Right hindlimb (tissue), 1 donor: Measurements from ENCODE around the gene TAF4.

Experiments
- DNase-seq: peaks from one replicate; pipeline ENCODE4 v3.0.0-alpha.2; 2018

TAF4 gene

GRCh38 chr20:62042025-62042820 is 23.5 kb downstream of the TAF4 start:
- peak; percentile 5 for DNase-seq

DNA sequence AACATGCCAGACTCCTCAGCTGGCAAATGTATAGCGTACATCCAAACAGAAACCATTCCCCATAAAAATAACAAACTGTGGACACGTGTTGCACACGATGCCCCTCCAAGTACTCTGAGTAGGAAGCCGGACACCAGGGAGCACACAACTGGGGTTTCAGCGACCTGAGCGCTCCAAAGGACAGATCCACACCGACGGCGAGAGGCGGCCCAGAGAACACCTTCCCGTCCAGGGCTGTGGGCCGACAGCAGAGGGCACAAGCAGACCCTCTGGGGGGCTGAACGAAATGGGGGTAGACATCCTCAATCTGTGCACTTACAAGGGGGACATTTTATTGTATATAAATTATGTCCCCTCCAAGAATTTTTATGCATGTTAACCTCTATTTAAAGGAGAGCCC is 24.7 kb downstream of the TAF4 start:
- DNase-seq: no peak

- DNase-seq: no peak
Observed at GRCh38 chr20:62040381-62040922, 25.2 kb downstream of the TAF4 start.

DNA sequence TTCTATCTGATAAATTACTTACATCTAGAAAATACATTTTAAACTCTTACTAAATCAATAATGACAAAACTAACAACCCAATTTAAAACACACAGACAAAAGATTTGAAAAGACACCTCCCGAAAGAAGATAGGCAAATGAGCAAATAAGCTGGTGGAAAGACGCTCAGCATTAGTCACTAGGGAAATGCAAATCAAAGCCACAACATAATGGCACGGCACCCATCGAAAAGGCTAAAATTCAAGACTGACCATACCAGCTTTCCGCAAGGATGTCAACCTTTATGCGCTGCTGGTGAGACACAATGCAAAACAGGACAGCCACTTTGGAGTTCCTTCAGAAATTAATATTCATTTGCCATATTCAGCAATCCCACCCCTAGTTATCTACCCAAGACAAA is 25.9 kb downstream of the TAF4 start:
- DNase-seq: no peak

- DNase-seq: no peak
Observed at GRCh38 chr20:62032609-62033368, 32.9 kb downstream of the TAF4 start.

DNA sequence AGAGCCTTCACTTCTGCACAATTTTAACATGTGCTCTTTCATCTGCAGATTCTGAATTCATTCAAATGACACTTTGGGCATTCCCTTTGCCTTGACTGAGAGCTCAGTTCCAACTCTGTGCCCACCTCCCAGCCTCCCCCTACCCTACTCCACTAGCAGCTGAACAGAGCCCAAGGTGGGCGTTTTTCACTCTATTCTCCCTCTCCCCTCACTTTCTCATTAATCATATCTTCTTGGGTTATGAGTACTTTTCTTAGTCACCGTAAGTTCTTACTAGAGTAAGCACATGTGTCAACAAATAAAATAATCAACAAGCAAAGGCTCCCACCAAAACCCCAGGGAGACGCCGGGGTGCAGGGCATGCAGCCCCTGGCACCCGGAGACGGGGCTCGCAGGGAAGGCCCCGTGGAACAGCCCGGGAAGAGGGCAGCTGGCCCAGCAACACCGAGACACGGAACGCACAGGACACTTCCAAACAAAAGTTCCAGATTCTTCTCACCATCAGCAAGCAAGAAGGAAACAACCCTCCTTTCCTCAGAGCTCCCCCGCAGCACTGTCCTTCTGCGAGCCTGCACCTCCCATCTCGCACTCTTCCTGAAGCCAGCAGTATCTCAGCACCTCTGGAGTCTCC is 34.1 kb downstream of the TAF4 start:
- DNase-seq: no peak

DNA sequence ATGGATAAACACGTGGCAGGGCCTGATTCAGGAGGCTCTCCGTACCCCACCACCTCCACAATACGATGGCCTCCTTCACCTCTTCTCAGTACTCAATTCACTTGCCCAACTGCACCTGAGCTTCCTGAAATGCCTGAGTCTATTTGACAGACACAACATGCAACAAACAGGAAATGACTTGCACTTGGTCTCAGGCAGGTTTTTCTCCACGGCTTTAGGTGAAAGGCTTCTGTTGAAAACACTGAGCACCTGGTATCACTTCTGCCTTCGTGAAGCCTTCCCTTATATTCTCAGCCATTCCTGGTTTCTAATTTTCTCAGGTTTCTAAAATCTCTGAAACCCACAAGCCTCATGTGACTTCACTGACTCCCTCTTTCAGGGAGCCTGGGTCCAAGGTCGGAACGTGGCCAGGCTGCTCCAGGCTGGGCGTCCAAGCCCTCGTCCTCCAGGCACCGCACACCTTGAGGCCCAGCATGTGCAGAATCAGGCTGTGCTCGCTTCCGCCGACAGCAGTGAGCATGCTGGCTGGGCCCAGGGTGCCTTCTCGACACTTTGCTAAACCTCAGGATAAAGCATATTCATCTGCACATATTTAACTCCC is 34.7 kb downstream of the TAF4 start:
- DNase-seq: no peak

GRCh38 chr20:62030357-62030756 is 35.3 kb downstream of the TAF4 start:
- no peak for DNase-seq

GRCh38 chr20:62029949-62030348 is 35.7 kb downstream of the TAF4 start:
- DNase-seq: no peak

DNA sequence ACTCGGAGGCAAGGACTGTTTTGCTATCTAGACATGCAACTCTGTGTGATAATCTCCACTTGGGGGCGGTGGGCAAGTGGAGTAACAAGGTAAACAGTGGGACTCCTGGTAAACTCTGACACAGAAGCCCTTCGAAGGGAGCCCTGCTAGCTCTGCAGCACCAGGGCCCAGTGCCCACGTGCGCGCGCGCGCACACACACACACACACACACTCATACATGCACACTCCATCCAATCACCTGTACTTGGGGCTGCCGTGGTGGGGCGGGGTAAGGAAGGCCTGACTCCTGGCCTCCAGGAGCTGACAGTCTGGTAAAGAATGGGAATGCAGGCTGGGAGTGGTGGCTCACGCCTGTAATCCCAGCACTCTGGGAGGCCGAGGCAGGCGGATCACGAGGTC is 36.4 kb downstream of the TAF4 start:
- no peak for DNase-seq

GRCh38 chr20:62028384-62028783 is 37.3 kb downstream of the TAF4 start:
- DNase-seq: peak; percentile 14

DNA sequence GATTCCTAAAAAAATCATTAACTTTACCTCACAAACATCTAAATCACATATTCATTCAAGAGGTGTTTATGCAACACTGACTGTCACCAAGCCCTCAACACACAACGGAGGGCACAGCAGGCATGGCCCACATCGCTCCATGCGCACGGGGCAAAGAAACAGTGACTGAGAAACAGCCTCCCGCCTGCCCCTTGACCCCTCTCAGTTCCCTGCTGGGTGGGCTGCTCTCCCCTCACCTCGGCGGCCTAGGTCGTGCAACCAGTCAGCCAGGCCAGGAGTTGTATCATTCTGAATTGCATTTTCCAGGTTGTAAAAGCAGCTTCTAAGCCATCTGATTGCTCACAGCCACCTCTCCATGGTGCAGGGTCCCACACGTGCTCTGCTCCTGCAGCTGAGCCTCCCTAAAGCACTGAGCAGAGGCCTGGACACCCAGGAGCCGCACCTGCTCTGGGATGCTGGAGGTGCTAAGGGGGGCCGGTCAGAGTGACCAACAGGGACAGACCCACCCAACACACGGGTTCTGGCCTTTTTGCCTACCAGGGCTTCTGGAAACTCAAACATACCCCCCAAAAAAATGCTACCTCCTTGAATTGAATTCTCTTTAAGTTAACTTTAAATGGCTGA is 37.9 kb downstream of the TAF4 start:
- DNase-seq: no peak

- DNase-seq: no peak
Observed at GRCh38 chr20:62027116-62027515, 38.6 kb downstream of the TAF4 start.

- DNase-seq: no peak
Observed at GRCh38 chr20:62026564-62026856, 39.2 kb downstream of the TAF4 start.

DNA sequence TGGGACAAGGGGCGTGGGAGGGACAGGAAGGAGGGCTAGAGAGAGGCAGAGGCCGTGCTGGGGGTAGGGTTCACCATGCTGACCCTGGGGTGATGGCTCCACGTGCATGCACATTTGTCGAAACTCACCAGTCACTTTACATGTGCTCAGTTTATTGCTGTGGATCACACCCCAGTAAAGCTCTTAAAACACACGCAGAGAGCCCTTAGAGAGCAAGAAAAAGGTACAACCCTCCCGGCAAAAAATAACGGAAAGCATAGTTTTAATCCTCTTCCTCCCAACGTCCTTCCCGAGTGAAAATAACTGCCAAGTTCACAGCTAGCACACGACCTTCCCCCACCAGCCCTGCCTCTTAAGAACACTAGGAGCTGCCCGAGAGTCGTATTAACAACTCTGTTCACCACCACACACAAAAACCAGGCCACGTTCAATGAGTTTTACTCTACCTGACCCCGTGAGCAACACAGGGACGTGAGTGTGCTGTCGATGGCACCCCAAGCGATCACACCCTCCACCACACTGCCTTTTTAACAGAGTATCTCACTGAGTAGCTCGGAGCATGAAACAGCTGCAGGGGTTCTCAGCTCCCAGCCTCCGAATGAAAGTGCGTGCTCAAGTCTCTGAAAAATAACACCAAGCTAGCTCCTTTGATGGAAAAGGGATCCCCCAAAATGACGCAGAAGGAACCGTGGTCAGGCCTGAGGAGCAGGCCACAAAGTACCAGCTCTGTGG is 39.7 kb downstream of the TAF4 start:
- peak; percentile 64 for DNase-seq

GRCh38 chr20:62025394-62025793 is 40.3 kb downstream of the TAF4 start:
- no peak for DNase-seq

DNA sequence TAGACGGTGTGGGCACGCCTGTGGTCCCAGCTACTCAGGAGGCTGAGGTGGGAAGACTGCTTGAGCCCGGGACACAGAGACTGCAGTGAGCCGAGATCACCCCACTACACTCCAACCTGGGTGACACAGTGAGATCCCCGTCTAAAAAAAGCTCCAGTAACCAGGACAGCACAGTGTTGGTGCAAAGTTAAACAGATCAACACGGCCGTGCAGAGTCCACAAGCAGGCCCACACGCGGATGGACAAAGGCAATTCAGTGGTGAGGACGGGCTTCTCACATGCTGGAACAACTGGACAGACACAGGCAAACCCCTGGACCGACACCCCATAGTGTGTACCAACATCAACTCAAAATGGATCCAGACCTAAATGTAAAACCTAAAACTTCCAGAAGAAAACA is 41.7 kb downstream of the TAF4 start:
- DNase-seq: no peak

- no peak for DNase-seq
Observed at GRCh38 chr20:62022575-62023139, 43.0 kb downstream of the TAF4 start.

- no peak for DNase-seq
Observed at GRCh38 chr20:62021793-62022385, 43.8 kb downstream of the TAF4 start.

DNA sequence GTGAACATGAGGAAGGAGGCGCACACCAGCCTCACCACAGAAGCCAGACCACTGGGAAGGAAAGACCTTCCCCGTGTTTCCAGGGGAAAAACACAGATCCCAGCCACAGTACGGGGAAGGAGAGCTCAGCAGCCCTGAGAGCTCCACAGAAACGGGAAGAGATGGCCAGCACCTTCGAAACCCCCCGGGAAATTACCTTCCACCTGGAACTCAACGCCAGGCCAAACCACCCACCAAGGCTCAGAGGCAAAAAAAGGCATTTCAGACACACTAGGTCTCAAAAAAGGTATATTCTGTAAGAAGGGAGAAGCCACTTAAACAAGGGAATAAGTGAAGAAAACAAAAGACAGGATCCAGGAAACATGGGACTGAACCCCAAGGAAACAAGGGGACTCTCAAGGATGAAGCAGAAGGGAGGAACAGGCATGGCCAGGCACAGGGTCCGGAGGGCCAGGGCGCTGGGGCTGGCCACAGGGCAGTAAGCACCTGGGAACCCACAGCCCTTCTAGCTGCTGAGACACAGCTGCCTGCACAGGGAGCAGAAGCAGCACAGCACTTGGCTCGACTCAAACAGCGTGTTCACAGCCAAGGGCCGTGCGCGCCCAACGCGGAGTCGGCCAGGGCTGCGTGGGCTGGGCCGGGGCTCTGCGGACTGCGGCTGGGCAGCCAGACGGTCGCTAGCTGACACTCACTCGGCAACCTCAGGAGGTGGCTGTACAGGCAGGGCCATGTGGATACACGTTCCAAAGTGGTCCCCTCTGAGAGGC is 44.6 kb downstream of the TAF4 start:
- DNase-seq: peak; percentile 87
